ENCODE data around the gene FTMT.

Gene FTMT

DNA sequence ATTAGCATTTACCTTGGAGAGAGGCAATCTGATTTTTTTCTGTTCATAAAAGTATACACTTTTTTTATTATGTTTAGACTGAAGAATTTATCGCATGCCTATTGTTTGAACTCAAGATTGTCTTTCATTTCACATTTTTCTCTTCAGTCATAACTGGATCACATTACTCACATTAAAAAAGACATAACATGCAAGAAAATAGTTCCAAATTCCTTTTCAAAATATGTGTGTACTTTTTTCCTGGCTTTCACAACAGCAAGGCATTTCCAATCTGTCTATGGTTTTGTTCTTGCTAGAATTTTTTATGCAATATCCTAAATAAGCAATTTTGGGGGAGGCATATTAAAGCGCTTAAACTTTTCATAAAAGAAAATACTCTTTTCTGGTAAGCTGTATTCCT lies 21.2 kb downstream of the FTMT start:
- TF ChIP-seq, protein P1, sequence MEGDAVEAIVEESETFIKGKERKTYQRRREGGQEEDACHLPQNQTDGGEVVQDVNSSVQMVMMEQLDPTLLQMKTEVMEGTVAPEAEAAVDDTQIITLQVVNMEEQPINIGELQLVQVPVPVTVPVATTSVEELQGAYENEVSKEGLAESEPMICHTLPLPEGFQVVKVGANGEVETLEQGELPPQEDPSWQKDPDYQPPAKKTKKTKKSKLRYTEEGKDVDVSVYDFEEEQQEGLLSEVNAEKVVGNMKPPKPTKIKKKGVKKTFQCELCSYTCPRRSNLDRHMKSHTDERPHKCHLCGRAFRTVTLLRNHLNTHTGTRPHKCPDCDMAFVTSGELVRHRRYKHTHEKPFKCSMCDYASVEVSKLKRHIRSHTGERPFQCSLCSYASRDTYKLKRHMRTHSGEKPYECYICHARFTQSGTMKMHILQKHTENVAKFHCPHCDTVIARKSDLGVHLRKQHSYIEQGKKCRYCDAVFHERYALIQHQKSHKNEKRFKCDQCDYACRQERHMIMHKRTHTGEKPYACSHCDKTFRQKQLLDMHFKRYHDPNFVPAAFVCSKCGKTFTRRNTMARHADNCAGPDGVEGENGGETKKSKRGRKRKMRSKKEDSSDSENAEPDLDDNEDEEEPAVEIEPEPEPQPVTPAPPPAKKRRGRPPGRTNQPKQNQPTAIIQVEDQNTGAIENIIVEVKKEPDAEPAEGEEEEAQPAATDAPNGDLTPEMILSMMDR (conservative IDR thresholded peaks at IDR 0.05; ENCODE audit: control insufficient read depth, insufficient read depth, low read depth, low read length): no peak
- no peak overlapping the region for H3K4me3 ChIP-seq (ENCODE audit: control insufficient read depth, low read depth, low read length)
- DNase-seq (ENCODE audit: low read depth): no peak

DNA sequence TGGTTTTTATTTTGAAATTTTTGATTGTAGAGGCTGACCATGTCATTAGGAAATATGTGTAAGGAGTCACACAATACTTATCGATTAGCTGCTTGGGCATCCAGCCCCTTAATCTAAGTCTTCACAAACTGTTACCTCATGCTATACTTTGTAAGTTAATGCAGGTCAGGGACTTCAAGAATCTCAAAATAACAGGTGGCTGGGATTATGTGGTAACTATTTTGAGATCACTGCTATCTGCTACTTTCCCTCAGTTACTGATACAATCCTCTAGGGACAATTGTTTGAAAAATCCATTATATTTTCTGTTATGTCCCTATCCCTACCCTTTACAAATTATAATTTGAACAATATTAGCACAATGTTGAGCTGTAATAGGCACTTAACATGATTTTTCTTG lies 21.7 kb downstream of the FTMT start:
- no peak for DNase-seq (ENCODE audit: low read depth)
- TF ChIP-seq, protein P1 (conservative IDR thresholded peaks at IDR 0.05; ENCODE audit: control insufficient read depth, insufficient read depth, low read depth, low read length): no peak
- no peak overlapping the region for H3K4me3 ChIP-seq (ENCODE audit: control insufficient read depth, low read depth, low read length)

DNA sequence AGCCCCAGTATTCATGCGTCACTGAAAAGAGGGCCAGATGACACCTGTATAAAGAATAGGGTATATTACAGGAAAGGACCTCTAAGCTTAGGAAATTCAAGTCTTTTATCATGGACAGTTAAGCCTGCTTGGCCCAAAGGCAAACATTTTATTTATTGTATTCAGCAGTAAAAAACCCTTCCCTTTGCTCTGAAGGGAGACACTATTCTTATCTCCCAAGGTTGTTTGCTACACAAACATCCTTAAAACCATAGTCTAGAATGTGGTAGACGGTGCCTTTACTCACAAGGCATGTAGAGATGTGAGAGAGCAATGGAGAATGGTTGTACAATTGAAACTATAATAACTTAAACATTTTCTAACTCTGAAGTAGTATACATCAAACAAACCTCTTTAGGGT lies 33.9 kb downstream of the FTMT start:
- no peak for DNase-seq (ENCODE audit: low read depth)
- TF ChIP-seq, protein P1 (conservative IDR thresholded peaks at IDR 0.05; ENCODE audit: control insufficient read depth, insufficient read depth, low read depth, low read length): no peak
- no peak overlapping the region for H3K4me3 ChIP-seq (ENCODE audit: control insufficient read depth, low read depth, low read length)

DNA sequence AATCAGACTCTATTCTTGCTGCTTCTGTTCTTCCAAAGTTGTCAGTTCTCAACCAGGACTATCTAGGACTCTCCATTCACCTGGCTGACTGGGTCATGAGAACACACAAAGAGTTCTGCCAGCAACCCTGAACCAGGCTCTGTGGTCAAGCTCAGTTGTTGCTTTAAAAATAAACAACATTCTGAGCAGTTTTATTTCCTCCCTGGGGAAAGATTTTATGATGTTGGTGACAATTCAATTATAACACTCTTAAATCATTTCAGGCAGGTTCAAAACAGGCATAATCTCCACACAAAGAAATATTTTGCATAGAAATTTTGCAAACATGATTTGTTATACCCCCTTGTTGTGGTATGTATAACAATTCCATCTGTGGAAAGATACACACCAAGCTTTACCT lies 36.0 kb downstream of the FTMT start:
- TF ChIP-seq, protein P1 (conservative IDR thresholded peaks at IDR 0.05; ENCODE audit: control insufficient read depth, insufficient read depth, low read depth, low read length): no peak
- DNase-seq (ENCODE audit: low read depth): no peak
- no peak overlapping the region for H3K4me3 ChIP-seq (ENCODE audit: control insufficient read depth, low read depth, low read length)

DNA sequence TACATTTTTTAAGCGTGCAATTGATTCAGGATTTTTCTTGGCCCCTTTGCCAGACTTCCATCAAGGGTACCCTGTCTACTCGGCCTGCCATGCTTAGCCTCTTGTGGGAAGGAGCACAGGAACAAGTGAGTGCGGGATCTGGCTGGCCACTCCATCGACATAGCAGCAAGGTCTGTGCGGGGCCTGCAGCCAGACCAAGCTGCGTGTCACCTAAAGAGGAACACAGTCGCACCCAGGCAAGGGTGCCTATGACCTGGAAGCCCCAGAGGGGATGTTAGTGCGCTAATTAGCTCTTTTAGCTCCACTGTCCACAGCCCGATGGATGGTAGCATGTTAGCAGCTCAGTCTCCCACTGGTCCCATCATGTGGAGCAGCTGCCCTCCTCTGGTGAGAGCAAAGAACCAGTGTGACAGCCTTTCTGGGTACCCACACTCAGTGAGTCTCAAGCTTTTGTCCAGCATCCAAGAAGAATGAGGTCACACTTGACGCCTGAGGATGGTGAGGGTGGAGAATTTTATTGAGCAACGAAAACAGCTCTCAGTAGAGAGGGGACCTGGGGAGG lies 38.7 kb downstream of the FTMT start:
- no peak for DNase-seq (ENCODE audit: low read depth)
- TF ChIP-seq, protein P1 (conservative IDR thresholded peaks at IDR 0.05; ENCODE audit: control insufficient read depth, insufficient read depth, low read depth, low read length): no peak
- no peak overlapping the region for H3K4me3 ChIP-seq (ENCODE audit: control insufficient read depth, low read depth, low read length)

DNA sequence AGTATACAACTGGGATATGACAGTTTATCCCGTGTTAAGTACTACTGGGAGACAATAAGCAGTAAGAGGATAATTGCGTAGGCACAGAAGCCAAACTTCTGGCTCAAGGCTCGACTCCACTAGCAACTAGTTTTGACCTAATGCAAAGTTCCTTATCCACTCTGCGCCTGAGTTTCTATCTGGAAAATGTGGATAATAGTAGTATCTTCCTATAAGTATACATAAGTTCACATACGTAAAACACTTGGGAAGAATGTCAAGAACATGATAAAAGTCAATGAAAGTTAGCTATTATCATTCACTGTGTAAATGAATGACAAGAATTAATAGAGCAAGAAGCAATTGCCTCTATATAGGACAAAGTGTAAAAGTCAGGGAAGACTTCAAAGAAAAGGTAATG lies 45.7 kb downstream of the FTMT start:
- TF ChIP-seq, protein P1 (conservative IDR thresholded peaks at IDR 0.05; ENCODE audit: control insufficient read depth, insufficient read depth, low read depth, low read length): no peak
- no peak for DNase-seq (ENCODE audit: low read depth)
- H3K4me3 ChIP-seq (ENCODE audit: control insufficient read depth, low read depth, low read length): no peak overlapping the region

DNA sequence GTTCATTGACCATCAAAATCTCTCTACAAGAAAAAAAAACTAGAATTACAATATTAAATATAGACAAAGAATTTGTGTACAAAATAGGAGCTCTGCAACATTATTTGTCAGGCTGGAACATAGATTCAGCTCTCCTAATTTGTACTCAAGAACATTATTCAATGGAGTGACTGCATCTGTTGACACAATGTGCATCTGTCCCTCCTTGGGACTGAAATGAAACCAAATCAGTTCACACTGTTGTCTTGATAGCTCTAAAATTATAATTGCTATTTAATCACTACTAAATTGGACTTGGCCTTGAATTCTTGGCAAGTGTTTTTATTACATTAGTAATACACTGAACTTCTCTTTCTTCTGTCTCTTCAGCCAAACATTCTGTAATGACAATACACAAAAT lies 47.7 kb downstream of the FTMT start:
- no peak for DNase-seq (ENCODE audit: low read depth)
- no peak overlapping the region for H3K4me3 ChIP-seq (ENCODE audit: control insufficient read depth, low read depth, low read length)
- TF ChIP-seq, protein P1 (conservative IDR thresholded peaks at IDR 0.05; ENCODE audit: control insufficient read depth, insufficient read depth, low read depth, low read length): no peak
